ENCODE data around the gene BEGAIN.

Gene BEGAIN

DNA sequence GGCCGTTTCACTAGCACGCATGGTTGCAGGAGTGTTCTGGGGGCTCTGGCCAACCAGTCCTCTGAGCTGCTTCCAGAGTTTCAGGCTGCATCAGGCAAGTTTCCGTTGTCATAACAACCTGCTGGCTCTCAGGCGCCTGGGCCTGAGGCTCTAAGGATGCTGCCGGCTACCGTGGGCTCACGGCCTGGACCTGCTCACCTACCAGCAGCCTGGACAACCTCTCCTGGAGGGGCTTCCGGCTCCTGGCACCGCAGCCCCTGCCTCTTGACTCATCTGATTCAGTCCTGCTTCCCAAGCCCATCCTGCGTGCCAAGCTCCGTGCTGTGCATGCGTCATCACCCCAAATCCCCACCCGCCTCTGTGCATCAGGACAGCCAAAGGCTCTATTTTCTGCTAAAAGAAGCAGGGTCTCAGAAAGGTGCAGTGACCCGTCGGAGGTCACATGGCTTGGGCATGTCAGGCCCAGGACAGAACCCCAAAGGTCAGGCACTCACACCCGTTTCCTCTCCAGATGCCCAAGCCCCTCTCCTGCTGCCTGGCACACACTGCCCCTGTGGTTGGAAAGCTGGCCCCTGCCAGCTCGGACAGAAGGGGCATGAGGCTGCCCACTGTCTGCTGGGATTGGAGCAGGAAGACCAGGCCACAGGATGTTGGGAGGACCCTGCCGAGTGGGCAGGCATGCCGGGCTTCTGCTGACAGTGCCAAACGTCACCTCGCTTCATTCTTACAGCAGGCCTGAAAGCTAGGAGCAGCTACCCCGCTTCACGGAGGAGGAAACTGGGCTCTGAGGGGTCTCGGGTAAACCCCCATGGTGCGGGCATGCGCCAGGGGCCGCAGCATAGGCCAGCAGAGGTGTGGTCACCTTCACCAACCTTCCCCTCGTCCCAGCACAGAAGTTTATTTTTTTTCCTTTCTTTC lies 5.7 kb downstream of the BEGAIN start:
- DNase-seq: no peak

DNA sequence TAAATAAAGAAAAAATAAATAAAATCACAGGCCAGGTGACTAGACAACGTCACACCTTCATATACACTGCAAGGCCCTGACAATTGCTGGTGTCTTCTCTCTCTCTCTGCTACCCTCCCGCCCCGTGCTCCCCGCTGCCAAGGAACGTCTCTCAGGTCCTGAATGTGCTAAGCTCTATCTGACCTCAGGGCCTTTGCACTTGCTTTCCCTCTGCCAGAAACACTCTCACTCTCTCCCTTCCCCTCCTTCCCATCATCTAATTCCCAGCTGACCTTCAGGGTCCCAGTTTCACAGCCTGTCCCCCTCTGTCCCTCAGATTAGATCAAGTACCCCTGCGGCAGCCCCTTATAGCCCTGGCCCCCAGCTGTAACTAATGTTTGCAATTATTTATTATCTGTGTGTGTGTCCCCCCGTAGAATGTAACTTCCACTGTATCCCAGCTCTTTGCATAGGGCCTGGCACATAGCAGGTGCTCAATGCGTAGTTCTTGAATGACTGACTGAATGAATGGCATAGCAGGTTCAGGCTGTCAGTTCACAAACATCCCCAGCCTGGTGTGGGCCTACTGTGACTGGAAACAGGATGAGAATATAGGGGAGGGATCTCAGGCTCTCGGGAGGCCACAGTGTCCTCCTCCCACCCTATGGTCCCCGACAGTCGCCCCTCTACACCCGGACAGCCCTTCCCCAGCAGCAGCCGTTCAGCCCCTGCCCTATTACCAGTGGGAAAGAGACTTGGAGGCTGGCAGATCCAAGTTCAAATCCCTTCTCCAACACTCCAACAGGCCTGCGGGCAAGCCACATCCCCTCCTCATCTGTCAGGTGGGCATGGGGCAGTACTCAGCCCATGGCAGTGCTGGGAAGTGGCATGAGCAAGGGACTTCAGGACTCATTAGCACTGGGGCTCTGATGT lies 6.6 kb downstream of the BEGAIN start:
- no peak for DNase-seq

DNA sequence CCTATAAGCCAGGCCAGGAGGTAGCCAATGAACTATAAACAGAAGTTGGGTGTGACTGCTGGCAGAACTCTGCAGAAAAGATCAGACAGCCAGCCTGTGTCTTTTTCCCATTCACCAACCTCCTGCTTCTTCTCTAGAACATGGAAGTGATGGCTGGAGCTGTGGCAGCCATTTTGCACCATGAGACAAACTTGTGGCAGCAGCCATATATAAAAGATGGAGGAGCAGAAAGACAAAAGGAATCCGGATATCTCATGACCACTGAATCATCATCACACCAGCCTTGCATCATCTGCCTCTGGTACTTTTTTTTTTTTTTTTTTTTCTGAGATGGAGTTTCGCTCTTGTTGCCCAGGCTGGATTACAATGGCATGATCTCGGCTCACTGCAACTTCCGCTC lies 8.7 kb downstream of the BEGAIN start:
- no peak for DNase-seq

DNA sequence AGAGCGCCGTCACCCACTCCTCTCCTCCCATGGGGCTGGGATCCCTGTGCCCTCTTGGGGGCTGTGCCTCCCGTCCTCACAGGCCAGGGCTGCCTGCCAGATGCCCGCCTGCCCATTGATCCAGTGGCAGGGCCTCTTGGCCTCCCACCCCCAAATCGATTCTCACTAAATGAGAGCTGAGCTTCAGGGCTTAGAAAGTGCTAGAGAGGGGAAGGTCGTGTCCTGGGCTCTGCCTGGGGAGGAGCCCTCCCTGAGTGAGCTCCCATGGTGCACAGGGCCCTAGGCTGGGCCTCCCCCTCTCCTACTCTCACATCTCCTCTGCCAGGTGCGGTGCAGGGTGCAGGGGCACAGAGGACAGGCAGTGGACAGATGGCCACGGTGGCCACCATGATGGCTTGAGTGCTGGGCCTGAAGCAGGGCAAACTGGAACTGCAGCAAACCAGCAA lies 9.2 kb downstream of the BEGAIN start:
- DNase-seq: no peak

DNA sequence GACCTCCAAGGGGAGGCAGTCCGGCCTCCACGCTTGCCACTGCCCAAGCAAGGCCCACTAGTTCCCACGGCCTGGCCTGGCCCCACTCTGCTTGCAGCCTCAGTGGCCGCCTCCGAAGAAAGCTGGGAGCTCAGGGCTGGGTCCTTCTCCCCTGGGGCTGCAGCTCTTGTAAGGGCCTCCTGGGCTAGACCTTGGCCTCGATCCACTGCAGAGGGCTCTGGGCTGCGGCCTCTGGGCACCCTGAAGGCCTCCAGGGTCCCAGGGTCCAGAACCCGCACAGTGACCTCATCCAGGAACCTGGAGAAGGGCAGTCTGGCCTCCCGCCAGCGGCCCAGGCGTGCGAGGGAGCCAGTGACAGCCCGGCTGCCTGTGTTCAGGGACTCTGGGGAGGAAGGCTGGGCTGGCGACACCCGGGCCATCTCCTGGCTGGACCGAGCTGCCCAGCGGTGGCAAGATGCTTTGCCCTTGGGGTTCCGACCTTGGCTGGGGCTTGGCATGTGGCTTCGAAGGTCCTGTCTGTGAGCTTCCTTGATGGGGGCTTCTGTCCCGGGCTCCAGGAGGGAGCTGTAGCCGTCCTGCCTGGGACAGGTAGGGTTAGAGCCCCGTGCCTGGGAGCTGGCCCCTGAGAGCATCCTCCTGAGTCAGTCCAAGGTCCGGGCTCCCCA lies 9.8 kb downstream of the BEGAIN start:
- no peak for DNase-seq

DNA sequence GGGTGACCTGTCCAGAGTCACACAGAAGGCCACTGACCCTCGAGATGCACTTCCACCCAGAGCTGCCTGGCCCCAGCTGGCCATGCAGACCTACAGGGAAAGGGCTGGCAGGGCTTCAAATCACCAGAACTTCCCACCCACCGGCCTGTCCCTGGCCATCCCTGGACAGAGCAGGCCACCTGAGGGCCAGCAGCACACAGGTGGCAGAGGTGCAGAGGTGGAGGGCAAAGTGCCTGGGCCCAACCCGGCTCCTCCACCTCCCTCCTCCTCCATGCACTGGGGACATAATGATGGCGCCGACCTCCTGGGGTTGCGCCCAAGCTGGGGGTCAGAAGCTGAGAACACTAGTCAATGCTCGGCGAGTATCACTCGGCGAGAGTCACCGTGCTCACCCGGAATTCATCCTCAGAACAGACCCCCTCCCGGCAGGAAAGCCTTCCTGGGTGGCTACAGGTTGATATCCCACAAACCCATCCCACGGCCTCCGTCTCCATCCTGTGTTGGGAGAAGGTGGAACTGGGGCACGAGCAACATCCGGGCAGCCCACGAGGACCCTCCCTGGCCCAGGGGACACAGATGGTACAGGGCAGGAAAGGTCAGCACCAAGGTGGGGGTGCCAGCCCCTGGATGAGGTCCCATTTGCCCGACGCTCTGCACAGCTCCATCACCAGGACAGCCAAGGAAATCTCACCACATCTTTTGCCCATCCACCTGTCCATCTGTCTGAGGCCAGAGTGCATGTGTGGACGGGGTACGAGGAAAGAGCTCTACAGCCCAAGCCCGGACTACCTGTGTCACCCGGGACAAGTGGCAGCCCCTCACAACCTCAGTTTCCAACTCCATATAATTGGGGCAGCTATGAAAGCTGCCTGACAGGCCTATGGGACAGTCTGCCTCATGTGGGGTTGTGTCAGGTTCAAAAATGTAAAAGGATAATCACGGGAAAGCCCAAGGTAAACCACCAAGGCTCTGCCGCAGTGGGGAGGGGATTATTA lies 10.8 kb downstream of the BEGAIN start:
- DNase-seq: no peak

DNA sequence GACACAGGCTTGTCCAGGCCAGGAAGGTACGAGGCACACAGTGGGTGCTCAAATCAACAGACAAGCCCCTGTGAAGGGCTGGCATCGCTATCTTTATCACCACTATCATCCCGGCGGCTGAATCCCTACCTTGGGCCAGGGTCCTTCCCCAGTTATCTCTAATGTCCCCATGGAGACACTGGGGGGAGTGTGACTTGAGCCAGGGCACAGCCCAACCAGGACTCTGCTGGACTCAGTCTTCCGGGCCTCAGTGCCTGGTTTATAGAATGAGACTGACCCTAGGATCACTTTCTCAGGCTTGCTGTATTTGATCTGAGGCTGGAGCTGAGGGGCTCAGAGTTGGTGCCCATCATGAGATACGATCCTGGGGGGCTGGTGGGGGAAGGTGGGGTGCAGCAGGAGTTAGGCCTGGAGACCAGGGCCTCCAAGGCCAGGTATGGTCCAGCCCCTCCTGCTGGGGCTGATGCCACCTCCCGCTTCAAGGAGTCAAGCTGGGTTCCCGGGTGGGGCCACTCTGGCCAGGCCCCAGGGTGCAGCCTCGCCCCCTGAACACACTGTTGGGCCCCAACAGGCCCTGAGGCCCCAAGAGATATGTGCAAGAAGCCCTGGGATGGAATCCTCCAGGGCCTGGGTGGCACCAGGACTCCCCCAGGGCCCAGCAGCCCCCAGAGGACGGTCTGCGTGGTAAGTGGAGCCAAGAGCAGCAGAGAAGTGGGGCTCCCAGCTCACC lies 11.8 kb downstream of the BEGAIN start:
- no peak for DNase-seq

DNA sequence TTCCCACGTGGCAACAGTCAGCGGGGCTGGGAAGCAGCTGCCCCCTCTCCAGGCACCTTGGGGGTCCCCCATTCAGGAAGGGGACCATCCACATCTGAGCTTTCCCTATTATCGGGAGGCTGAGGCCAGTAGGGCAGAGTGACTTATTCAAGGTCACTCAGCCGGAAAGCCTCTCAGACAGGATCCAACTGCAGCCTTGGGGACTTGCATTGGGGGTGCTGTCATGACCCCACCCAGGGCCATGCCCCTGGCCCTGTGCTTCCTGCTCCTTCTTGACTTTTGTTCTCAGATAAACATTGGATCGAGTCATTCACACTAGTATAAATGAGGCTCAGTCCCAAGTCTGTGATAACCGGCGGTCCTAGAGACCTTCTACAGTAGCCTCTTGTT lies 12.6 kb downstream of the BEGAIN start:
- no peak for DNase-seq

DNA sequence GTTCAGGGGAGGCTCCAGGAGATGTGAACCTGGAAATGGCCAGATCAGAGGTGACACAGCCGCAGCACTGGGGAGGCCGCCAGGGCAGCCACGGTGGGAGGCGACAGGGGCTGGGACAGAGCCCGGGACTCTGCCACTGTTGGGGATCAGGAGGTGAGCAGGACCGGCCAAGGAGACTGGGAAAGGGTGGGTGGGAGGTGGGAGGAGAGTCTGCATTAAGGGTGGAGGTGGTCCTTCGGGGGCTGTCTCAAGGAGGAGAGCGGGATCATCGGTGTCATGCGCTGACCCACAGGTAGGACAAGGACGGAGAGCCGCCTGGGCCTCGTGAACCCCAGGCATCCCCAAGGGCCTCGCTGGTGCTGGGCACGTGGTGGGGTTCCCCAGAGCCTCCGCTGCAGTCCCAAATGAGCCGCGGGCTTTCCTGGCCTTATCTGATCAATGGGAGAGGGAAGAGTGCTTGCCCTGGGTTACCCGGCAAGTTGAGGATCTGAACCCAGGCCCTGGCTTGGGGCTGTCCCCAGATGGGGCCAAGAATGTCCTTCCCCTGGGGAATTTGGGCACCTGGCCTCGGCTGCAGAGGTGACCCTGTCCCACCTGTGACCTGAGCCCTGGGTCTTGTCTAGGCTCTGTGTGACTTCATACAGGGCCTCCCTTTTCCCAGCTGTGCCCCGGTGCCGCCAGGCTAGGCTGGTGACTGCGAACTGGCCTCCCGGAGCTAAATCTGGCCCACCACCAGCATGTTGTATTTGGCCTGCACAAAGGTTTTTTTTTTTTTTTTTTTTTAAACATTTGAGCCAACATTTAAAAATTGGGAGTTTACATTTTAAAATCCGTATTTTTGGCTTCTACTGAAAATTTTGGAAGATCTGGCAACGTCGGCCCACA lies 13.2 kb downstream of the BEGAIN start:
- DNase-seq: no peak

DNA sequence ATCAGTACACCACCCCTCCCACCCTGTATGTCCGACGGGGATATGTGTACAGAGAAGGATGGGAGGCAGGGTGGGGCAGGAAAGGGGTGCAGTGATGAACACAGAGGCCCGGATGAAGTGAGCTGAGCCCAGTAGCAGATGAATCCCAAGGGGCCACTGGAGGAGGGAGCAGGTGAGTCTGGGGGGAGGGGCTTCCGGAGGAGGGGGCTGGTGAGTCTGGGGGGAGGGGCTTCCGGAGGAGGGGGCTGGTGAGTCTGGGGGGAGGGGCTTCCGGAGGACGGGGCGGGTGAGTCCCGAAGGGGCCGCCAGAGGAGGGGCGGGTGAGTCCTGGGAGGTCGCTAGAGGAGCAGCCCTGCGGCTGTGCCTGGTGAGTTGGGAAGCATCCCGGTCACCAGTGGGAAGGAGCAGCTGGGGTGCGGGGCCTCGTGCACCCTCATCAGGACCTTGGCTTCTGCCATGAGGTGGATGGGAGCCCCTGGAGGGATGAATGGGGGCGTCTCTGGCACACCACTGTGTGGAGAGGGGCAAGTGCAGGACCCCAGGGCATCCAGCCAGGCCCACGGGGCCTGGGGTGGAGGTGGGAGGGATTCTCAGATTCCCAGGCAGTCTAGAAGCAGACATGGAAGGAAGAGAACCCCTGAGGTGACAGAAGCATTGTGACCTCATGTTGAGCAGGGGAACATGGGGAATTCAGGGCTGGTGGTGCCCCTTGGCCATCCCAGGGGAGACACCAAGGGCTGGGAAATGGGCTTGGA lies 14.0 kb downstream of the BEGAIN start:
- DNase-seq: no peak

DNA sequence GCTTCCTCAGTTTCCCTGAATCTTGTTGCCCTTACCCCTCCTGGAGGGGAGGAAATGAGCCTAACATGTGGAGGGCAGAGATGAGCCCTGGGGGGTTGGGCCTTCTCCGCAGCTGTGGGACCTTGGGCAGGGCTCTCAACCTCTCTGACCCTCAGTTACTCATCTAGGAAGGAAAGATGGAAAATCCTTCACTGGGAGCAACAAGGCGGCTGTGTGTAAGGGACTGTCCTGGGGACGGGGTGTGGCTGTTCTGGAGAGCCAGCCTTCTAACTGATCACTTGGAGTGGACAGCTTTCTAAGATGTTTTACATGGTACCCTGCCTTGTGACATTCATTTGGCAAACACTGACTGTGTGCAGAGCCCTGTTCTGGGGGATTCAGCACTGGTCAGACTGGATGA lies 14.7 kb downstream of the BEGAIN start:
- no peak for DNase-seq

DNA sequence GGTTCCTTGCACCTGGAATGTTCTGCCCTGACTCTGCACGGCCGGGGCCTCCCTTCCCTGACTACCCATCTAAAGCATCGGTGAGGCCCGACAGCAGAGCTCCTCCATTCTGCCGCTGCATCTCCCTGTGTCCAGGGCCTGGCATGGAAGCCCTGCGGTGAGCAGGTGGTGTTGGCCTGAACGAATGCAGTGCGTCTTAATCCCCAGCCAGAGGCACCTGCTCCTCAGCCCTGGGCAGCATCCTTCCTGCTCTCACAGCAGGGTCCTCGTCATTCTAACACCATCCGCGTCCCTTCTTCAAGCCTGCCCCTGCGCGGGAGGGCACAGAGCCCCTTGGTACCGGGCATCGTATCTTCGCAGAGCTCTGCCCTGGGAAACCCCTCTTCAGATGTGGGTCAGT lies 15.4 kb downstream of the BEGAIN start:
- DNase-seq: no peak

DNA sequence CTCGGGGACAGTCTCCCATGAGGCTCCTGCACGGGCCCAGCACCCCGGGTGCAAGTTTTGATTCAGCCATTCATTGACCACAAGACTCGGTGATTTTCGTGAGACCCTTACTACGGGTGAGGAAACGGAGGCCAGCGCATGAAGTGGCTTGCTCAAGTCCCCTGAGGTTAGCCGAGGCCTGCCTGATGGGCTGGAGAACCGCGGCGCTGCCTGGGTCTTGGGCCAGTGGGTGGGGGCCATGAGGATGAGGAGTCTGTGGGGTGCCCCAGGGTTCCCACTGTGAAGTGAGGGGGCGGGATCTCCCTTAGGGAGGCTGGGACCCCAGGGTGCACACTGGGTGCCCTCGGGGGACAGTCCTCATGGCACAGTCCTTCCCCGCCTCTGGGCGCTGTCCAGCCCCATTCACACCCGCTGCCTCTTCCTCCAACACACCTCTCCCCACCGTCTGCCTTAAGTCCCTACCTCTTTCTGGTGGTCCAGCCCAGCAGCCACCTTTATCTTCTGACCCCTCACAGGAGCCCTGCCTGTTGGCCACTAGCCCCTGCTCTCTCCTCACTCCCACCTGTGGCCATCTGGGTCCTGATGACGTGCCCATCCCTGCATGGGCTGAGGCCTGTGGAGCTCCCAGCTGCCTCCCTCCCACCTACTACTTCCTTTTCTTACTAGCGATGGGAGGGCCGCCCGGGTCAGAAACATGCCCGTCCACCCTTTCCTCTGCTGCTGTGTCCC lies 16.3 kb downstream of the BEGAIN start:
- no peak for DNase-seq

DNA sequence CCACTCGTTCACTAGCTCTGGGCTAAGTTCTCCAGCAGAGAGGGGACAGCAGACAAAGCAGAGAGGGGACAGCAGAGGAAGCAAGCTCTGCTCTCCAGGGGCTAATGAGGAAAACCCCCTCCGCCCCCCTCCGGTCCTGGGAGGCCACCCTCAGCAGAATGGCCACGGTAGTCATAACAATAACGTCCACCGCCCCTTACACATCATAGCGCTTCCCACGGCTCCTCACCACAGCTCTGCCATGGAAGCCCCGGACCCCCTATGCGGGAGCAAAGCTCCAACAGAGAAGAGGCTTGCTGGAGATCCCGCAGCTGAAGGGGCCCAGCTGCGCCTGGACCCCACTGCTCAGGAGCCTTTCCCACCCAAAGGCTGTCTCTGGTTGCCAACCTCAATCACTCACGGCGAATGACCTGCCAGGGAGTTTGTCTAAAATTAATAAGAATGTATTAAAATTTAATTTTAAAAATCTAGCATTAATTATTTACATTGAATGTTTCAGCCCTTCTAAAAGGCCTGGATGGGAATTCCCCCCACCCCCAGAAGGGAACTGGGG lies 17.4 kb downstream of the BEGAIN start:
- no peak for DNase-seq

DNA sequence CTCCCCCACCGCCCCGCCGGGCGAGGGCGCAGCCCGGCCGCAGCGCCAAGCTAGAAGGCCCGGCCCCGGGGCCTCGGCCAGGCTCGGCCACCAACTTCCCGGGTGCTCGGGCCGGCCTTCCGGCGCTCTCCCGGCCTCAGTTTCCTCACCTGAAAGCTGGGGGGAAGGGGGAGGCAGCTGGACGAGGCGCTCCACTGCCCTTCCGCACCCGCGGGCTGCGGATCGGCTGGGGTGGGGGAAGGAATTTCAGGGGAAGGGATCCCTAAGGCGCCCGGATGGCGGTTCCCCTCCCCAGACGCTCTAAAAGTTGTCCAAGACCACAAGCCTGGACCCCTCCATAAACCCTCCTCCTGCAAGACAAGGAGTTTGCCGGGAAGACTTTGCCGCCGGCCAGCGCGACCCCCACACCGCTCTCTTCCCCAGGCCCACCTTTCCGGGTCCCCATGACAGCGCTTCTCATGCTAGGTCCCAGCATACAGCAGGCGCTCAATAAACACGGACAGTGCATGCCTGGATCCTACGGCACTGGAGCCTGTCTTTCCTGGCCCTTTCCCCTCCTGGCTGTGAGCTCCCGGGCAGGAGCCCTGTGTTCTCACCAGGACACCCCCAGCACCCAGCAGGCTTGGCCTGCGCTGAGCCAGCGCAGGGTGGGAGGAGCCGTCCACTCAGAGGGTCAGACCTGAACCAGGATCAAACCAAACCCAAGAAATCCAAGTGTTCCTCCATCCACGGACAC lies 18.1 kb downstream of the BEGAIN start:
- DNase-seq: no peak

DNA sequence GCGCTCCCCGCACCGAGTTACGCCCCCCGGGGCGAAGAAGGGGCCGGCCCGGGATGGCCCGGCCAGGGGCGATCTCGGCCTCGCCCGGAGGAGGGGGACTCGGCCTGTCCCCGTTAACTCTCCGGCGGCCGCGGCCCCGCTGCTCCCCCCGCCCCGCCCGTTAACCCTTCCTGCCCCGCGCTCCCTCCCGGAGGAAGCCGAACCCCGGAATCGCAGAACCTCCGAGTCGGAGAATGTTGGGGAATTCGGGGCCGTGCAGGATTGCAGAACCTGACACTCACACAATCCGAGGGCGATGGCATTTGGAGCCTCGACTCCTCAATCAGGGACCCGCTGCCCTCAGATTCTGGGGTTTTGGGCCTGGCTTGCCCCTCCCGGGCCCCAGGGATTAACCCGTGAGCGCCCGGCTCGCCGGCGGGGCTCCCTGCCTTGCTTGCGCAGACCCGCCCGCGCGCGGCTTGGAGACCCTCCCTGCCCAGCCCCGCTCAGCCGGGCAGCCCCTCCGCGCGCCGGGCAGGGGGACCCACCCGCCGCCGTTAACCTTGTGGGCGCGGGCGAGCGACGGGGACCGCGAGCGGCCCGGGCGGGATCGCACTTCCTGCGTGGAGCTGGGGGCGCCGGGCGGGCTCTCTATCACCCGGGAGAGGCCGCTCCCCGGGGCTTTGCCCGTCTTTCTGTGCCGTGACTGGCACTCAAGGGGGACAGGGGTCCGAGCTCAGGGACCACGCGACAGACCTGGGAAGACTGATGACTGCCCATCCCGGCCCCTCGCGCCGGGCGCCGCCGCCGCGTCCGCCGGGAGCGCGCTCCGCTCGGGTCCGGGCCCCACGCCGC lies 18.8 kb downstream of the BEGAIN start:
- DNase-seq: no peak

DNA sequence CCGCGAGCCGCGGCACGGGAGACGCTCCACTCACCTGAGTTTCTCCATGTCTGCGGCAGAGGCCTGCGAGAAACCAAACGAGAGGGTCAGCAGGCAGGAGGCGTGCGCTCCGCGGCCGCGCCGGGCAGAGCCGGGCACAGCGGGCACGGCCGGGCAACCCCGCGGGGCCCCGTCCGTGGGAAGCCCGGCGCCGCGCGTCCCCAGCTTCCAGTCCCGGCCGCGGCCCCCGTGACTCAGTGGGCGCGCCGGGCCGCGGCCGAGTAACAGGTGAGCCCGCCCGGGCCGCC lies 19.4 kb downstream of the BEGAIN start:
- no peak for DNase-seq

Data from CD4-positive, alpha-beta T cell treated with Interleukin-6 for 4 hours (primary cell).